ENCODE measurements around the gene ANP32E.

Gene ANP32E

GRCh38 chr1:150168960-150169601 lies 66.8 kb downstream of the ANP32E start (continued):
- TF ChIP-seq ZNF555 (tag by site-specific recombination; conservative IDR thresholded peaks at IDR 0.05) (no peak), ZNF768 (tag by site-specific recombination; IDR thresholded peaks at IDR 0.05) (no peak), ZBTB10 (tag by site-specific recombination; IDR thresholded peaks at IDR 0.05) (no peak), BCL11A (tag by site-specific recombination; IDR thresholded peaks at IDR 0.05; ENCODE audit: low read depth) (no peak), TSHZ1 (tag by site-specific recombination; IDR thresholded peaks at IDR 0.05; ENCODE audit: borderline replicate concordance) (no peak), ZNF174 (tag by site-specific recombination; IDR thresholded peaks at IDR 0.05) (no peak), ZNF274 (IDR thresholded peaks at IDR 0.05; ENCODE audit: low read length) (no peak), ZNF274 (tag by site-specific recombination; IDR thresholded peaks at IDR 0.05; ENCODE audit: borderline replicate concordance) (no peak), ZNF155 (tag by site-specific recombination; IDR thresholded peaks at IDR 0.05) (no peak), EGR2 (tag by site-specific recombination; IDR thresholded peaks at IDR 0.05; ENCODE audit: low read depth) (no peak), ZNF423 (tag by site-specific recombination; IDR thresholded peaks at IDR 0.05) (no peak), ZNF501 (tag by site-specific recombination; IDR thresholded peaks at IDR 0.05) (peak; percentile 37; the same call in 1 of the 2 replicates), GLI4 (tag by site-specific recombination; IDR thresholded peaks at IDR 0.05) (no peak), CTCF (tag by site-specific recombination; IDR thresholded peaks at IDR 0.05) (peak; percentile 67), OSR2 (tag by site-specific recombination; IDR thresholded peaks at IDR 0.05) (no peak), KLF1 (tag by site-specific recombination; IDR thresholded peaks at IDR 0.05) (no peak), ZNF16 (tag by site-specific recombination; IDR thresholded peaks at IDR 0.05; ENCODE audit: low read depth) (no peak), MEIS1 (CRISPR knock-in tag; IDR thresholded peaks at IDR 0.05; ENCODE audit: borderline replicate concordance) (no peak), ZSCAN30 (tag by site-specific recombination; IDR thresholded peaks at IDR 0.05) (no peak), ZEB2 (tag by site-specific recombination; IDR thresholded peaks at IDR 0.05) (0 out of 2 replicates have a peak, but pooled peaks have one; percentile 25)

Data from HEK293 (cell line).